Activated T-cell treated with anti-CD3 and anti-CD28 coated beads for 1 hour (primary cell): Measurements from ENCODE around the gene TBC1D1.

ENCODE experiments used
- DNase-seq: peaks from one replicate; pipeline ENCODE4 v3.0.0-alpha.2; 2020; ENCODE audit warnings: low read depth

TBC1D1 gene

GRCh38 chr4:37928426-37929416 lies 37.8 kb downstream of the TBC1D1 start:
- no peak for DNase-seq

DNA sequence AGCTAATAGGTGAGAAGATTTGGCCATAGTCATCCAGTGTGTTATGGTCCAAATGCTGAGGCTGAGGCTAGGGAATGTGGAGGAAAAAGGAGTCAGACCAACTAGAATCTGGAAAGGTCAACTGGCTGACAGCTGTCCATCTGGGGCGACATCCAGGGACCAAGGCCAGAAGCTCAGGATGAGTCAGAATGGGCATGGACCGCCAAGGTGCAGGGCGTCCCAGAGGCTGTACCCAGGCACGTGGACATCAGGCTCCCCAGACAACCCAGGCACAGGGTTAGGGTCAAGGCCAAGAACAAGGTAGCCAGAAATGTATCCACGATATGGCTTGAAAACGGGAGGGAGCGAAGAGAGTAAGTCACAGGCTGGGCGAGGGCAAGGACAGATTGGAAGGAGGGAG lies 43.2 kb downstream of the TBC1D1 start:
- DNase-seq = no peak

DNA sequence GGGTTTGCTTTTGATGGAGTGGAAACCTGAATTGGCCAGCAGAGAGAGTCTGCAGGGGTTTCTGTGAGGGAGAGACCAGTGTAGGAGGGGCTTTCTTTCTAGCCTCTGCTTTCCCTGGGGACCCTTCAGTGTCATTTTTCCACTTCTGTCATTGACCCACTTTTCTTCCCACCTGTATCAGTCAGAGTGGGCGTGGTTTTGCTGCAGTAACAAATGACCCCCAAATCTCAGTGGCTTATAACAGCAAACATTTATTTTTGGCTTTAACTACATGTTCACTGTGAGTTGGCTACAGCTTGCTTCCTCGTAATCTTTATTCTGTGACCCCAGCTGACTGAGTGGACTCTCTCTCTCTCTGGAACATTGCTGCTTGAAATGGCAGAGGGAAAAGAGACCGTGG lies 43.7 kb downstream of the TBC1D1 start:
- DNase-seq = no peak

DNA sequence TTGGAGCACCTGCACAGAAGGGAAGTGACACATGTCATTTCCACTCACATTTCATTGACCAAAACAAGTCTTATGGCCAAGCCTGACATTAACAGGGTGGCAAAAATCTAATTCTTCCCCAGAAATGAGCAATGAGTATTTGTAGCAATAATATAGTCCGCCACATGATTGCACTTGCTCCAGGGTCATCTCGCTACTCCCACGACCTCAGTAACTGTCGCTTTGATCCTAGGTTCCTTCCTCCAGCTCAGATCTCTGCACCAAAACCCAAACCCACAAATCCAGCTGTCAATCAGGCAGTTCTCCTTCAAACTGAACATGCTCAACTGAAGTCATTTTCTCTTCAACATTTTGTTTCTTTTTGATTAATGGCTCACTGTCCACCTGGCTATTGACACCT lies 44.1 kb downstream of the TBC1D1 start:
- DNase-seq = no peak

- no peak for DNase-seq
Observed at GRCh38 chr4:37936889-37937498, 46.1 kb downstream of the TBC1D1 start.

DNA sequence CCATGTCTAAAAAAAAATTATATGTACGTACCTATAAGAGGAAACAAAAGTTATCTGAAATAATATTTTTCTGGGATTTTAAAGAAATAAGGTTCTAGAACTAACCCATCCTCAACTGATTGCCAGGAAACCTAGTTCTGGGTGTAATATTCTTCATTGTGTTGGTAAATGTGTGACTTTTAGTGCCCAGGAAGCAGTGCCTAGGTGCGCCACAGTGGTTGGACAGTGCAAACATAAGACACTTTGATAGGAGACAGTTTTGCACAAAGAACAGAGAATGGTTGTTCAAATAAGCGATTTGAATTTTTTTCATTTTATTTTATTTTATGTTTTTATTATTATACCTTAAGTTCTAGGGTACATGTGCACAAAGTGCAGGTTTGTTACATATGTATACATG lies 47.3 kb downstream of the TBC1D1 start:
- DNase-seq = no peak

GRCh38 chr4:37946503-37947179 lies 55.8 kb downstream of the TBC1D1 start:
- no peak for DNase-seq

- no peak for DNase-seq
Observed at GRCh38 chr4:37948542-37948941, 57.7 kb downstream of the TBC1D1 start.

GRCh38 chr4:37949636-37950426 lies 58.9 kb downstream of the TBC1D1 start:
- no peak for DNase-seq

DNA sequence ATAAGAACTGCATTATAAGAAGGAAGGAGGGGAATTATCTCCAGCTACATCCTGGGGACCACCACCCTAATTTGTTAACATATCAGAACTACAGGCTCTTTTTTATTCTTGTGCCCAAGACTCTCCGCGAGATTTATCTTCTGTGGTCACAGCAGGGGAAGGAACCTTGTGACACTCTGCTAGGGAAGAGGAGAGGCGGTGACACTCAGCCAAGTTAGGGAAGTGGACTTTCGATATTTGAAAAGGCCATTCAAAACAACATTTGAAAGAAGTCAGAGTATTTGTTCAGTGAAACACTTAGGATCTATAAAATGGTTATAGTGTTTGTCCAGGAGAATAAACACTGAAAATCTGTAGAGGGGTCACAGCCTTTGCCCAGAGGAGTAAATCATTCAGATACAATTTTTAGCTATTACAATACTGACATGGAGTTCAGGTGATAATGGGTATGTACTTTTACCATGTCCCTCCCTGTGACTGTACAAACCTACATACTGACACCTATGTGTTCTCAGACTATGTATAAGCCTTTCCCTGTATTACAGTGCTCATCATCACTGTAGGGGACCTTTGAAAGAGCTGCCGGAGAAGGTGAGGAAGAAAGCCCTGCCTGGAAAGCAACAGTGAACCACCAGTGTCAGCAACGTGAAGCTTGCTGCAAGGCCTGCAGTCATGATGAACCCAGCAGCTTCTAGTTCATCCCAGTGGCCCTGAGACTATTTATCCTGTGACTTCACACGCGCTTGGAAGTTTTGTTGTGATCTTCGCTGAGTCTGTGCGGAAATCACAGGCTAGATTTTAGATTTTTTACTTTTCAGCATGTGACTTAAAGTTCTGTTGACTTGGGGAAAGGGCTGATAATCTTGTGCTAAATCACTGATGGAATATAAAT lies 60.8 kb downstream of the TBC1D1 start:
- DNase-seq = no peak

DNA sequence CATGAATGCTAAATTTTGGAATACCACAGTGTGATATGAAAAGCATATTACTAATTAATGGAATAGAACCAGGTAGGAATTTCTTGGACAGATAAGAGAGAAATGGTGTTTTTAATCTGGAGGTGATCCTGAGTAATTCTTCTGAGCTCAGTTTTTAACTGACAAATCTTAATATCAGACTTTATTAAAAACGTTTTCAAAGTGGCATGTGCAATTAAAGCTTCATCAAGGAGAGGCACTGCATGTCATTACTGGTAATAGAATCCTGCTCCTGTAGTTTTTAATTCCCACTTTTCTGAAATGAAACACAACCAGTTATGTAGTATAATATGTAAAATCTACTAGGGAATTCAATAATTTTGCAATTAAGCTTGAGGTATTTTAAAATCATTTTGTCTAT lies 62.3 kb downstream of the TBC1D1 start:
- no peak for DNase-seq

DNA sequence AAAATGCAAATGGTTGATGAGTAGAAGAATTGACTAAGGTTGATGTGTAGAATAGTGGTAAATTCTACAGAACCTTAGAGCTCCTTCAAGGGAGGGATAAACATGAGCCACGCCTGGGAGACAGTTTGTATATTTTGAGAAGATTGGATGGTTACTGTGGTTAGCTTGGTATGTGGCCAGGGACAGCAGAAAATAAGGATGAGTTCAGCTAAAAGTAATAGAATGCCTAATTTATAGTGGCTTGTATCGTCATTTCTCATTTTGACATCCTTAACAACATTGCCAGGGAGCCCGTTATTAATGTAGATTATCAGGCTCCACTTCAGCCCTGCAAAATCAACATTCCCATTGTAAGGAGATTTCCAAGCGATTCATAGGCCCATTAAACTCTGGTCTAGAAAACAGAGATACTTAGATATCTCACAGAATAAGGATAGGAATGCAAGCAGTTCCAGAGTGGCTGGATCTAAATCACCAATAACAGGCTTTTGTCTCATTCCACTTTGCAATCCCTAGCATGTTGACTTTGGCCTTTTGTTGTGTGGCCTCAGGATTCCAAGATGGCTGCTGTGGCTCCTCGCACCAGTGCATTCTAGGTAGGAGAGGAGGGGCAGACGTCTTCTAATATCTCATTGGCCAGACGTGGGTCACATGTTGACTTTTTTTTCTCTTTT lies 62.9 kb downstream of the TBC1D1 start:
- no peak for DNase-seq

DNA sequence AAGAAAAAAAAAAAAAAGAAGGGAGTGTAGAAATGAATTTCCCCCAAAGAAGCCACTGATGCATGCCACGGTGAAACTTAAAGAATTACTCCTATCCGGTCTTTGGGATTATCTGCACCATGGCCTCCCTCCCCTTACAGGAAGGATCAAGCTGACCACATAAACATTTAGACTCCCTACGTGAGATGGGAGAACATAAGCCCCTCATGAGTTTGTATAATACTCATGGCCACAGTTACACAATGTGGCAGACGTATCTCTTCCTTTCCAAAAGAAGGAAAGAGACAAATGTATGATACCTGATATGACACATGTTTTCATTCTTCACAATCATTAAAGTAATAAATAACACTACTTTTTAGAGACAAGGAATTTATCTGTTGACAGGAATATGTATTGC lies 66.1 kb downstream of the TBC1D1 start:
- no peak for DNase-seq

- no peak for DNase-seq
Observed at GRCh38 chr4:37958932-37959331, 68.0 kb downstream of the TBC1D1 start.

DNA sequence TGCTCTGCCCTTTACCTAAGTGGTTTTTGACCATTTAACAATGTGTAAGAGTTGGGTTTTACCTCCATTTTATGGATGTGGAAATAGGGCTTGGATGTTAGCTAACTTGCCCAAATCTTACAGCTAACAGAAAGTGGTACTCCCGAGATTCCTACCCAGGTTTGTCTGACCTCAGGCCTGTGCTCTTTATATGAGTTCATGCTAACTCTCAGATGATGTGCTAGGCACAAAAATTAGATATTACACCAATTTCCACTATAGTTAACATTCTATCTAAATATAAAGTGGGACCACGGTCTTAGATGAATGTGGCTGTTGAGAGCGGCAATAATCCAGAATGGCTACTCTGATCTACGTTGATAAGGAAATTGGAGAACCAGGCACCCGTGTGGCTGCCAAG lies 69.2 kb downstream of the TBC1D1 start, which contains the start of gene PTTG2:
PTTG2 (plus strand) TSS at position 301 of the 400 bp plus-strand sequence; CDS start at position 338, 37 bp downstream.
- DNase-seq = no peak

- no peak for DNase-seq
Observed at GRCh38 chr4:37960679-37961450, 70.0 kb downstream of the TBC1D1 start.

- DNase-seq = no peak
Observed at GRCh38 chr4:37964734-37965457, 74.0 kb downstream of the TBC1D1 start.

- DNase-seq = no peak
Observed at GRCh38 chr4:37966044-37966443, 75.2 kb downstream of the TBC1D1 start.

- no peak for DNase-seq
Observed at GRCh38 chr4:37967736-37968135, 76.9 kb downstream of the TBC1D1 start.
